ENCODE results near the gene IFI44. TPM values are rescaled to one million over a fixed set of nuclear protein-coding genes. Genes with fewer than 3 reads are reported as not detected.

Gene IFI44
- total RNA-seq, 1 donor, result 35.8 TPM

- Histone ChIP-seq H3K27me3 (ENCODE audit: insufficient read depth, low read length) (no peaks in the 10 kb centered on the region), H3K36me3 (ENCODE audit: insufficient read depth, low read length) (no peaks in the 10 kb centered on the region), H4K20me1 (ENCODE audit: insufficient read depth, low read length) (no peaks in the 10 kb centered on the region), H3K79me2 (ENCODE audit: insufficient read depth, low read length) (no peaks in the 10 kb centered on the region), H3K27ac (ENCODE audit: low read depth, low read length) (no peak overlapping the region), H3K4me1 (ENCODE audit: insufficient read depth, low read length) (no peaks in the 10 kb centered on the region), H3K9me3 (ENCODE audit: low read depth, low read length) (no peaks in the 10 kb centered on the region), H3K4me3 (ENCODE audit: insufficient read depth, low read length) (no peak overlapping the region), H3K4me2 (ENCODE audit: insufficient read depth, low read length) (no peak overlapping the region), H2AFZ (ENCODE audit: low read length) (no peak overlapping the region)
- no peak for TF ChIP-seq CTCF (IDR thresholded peaks at IDR 0.05; ENCODE audit: extremely low read depth, low read depth, low read length)
- DNase-seq (ENCODE audit: insufficient read length, low spot score, missing footprints), result no peak
Measured at GRCh38 chr1:78667939-78668338, 18.3 kb downstream of the IFI44 start.

GRCh38 chr1:78668427-78668826 is 18.8 kb downstream of the IFI44 start:
- no peaks in the 10 kb centered on the region for H3K4me1 ChIP-seq (ENCODE audit: insufficient read depth, low read length)
- no peak for TF ChIP-seq CTCF (IDR thresholded peaks at IDR 0.05; ENCODE audit: extremely low read depth, low read depth, low read length)
- no peak overlapping the region for H3K4me3 ChIP-seq (ENCODE audit: insufficient read depth, low read length)
- no peaks in the 10 kb centered on the region for H3K79me2 ChIP-seq (ENCODE audit: insufficient read depth, low read length)
- no peaks in the 10 kb centered on the region for H3K9me3 ChIP-seq (ENCODE audit: low read depth, low read length)
- H3K36me3 ChIP-seq (ENCODE audit: insufficient read depth, low read length), result no peaks in the 10 kb centered on the region
- no peak overlapping the region for H2AFZ ChIP-seq (ENCODE audit: low read length)
- no peak for DNase-seq (ENCODE audit: insufficient read length, low spot score, missing footprints)
- no peak overlapping the region for H3K27ac ChIP-seq (ENCODE audit: low read depth, low read length)
- no peaks in the 10 kb centered on the region for H3K27me3 ChIP-seq (ENCODE audit: insufficient read depth, low read length)
- H3K4me2 ChIP-seq (ENCODE audit: insufficient read depth, low read length), result no peak overlapping the region
- no peaks in the 10 kb centered on the region for H4K20me1 ChIP-seq (ENCODE audit: insufficient read depth, low read length)

GRCh38 chr1:78672428-78672827 is 22.8 kb downstream of the IFI44 start:
- no peak overlapping the region for H3K4me2 ChIP-seq (ENCODE audit: insufficient read depth, low read length)
- no peaks in the 10 kb centered on the region for H3K36me3 ChIP-seq (ENCODE audit: insufficient read depth, low read length)
- no peaks in the 10 kb centered on the region for H3K79me2 ChIP-seq (ENCODE audit: insufficient read depth, low read length)
- H3K27ac ChIP-seq (ENCODE audit: low read depth, low read length), result no peak overlapping the region
- H3K4me3 ChIP-seq (ENCODE audit: insufficient read depth, low read length), result no peak overlapping the region
- H2AFZ ChIP-seq (ENCODE audit: low read length), result no peak overlapping the region
- no peaks in the 10 kb centered on the region for H4K20me1 ChIP-seq (ENCODE audit: insufficient read depth, low read length)
- no peaks in the 10 kb centered on the region for H3K9me3 ChIP-seq (ENCODE audit: low read depth, low read length)
- H3K4me1 ChIP-seq (ENCODE audit: insufficient read depth, low read length), result no peaks in the 10 kb centered on the region
- no peaks in the 10 kb centered on the region for H3K27me3 ChIP-seq (ENCODE audit: insufficient read depth, low read length)
- no peak for DNase-seq (ENCODE audit: insufficient read length, low spot score, missing footprints)
- no peak for TF ChIP-seq CTCF (IDR thresholded peaks at IDR 0.05; ENCODE audit: extremely low read depth, low read depth, low read length)

- Histone ChIP-seq H3K9me3 (ENCODE audit: low read depth, low read length) (no peaks in the 10 kb centered on the region), H3K4me1 (ENCODE audit: insufficient read depth, low read length) (peaks cover 1% of the 10 kb centered on the region), H3K27me3 (ENCODE audit: insufficient read depth, low read length) (no peaks in the 10 kb centered on the region), H2AFZ (ENCODE audit: low read length) (no peak overlapping the region), H3K27ac (ENCODE audit: low read depth, low read length) (no peak overlapping the region), H4K20me1 (ENCODE audit: insufficient read depth, low read length) (no peaks in the 10 kb centered on the region), H3K36me3 (ENCODE audit: insufficient read depth, low read length) (no peaks in the 10 kb centered on the region), H3K4me3 (ENCODE audit: insufficient read depth, low read length) (no peak overlapping the region), H3K79me2 (ENCODE audit: insufficient read depth, low read length) (no peaks in the 10 kb centered on the region), H3K4me2 (ENCODE audit: insufficient read depth, low read length) (no peak overlapping the region)
- DNase-seq (ENCODE audit: insufficient read length, low spot score, missing footprints), result no peak
- no peak for TF ChIP-seq CTCF (IDR thresholded peaks at IDR 0.05; ENCODE audit: extremely low read depth, low read depth, low read length)
Measured at GRCh38 chr1:78673120-78673519, 23.5 kb downstream of the IFI44 start.
